WTC11 (cell line): Measurements from ENCODE around the gene BBS1. TPM values are rescaled to one million over a fixed set of nuclear protein-coding genes. Genes with fewer than 3 reads are reported as not detected.
"Not testable (repeated sequence)": the region's sequence is repeated elsewhere in the genome, so short reads cannot be mapped to it uniquely, and the experiment has no call there.

Experiments used
- ATAC-seq: fragments of 200-7000 bp; cut with Tn5 transposase; 2 replicates; pipeline ENCODE4 v1.10.0; 2021; ENCODE audit warnings: mild to moderate bottlenecking, moderate library complexity
- CTCF ChIA-PET: fragments of 300-600 bp; sonication (Branson Sonifier 250); formaldehyde crosslinking; loops from one replicate; lab custom pipeline; 2021; ENCODE audit warnings: antibody characterized with exemption; lab: Charles Lee
- POLR2A ChIA-PET: fragments of 350-600 bp; sonication (Branson Sonifier 250); formaldehyde crosslinking; loops from one replicate; lab custom pipeline; 2021; ENCODE audit warnings: antibody characterized with exemption; lab: Charles Lee
- DNase-seq: peaks from one replicate; pipeline ENCODE4 v3.0.0; 2021; ENCODE audit warnings: low spot score
- H3K27ac Mint-ChIP-seq: 2 replicates; pipeline ENCODE4 v1.8.0; 2021; ENCODE audit warnings: mixed read lengths
- H3K27me3 Mint-ChIP-seq: 2 replicates; pipeline ENCODE4 v1.8.0; 2021; ENCODE audit warnings: low read depth, mild to moderate bottlenecking, moderate library complexity, mixed read lengths
- H3K36me3 Mint-ChIP-seq: 2 replicates; pipeline ENCODE4 v1.8.0; 2021; ENCODE audit warnings: mixed read lengths
- H3K4me1 Mint-ChIP-seq: 2 replicates; pipeline ENCODE4 v1.8.0; 2022; ENCODE audit warnings: mixed read lengths
- H3K4me3 Mint-ChIP-seq: 2 replicates; pipeline ENCODE4 v1.8.0; 2021; ENCODE audit warnings: mild to moderate bottlenecking, moderate library complexity, mixed read lengths
- H3K9me3 Mint-ChIP-seq: 2 replicates; pipeline ENCODE4 v1.8.0; 2021; ENCODE audit warnings: mixed read lengths
- ATF1 ChIP-seq: sonication (generic); formaldehyde crosslinking; IDR thresholded peaks from 2 replicates; pipeline ENCODE4 v1.8.1; 2023; ENCODE audit warnings: mild to moderate bottlenecking, moderate library complexity, missing genetic modification reagents
- FOXK1 ChIP-seq: sonication (generic); formaldehyde crosslinking; IDR thresholded peaks from 2 replicates; pipeline ENCODE4 v1.8.0; 2022; ENCODE audit warnings: mild to moderate bottlenecking, moderate library complexity, missing genetic modification reagents
- MAX ChIP-seq: sonication (generic); formaldehyde crosslinking; IDR thresholded peaks from 2 replicates; pipeline ENCODE4 v1.8.0; 2022; ENCODE audit warnings: mild to moderate bottlenecking, missing genetic modification reagents
- NR1H2 ChIP-seq: sonication (generic); formaldehyde crosslinking; IDR thresholded peaks from 2 replicates; pipeline ENCODE4 v1.9.0; 2021; ENCODE audit warnings: mild to moderate bottlenecking, moderate library complexity, missing genetic modification reagents
- TCF7 ChIP-seq: sonication (generic); formaldehyde crosslinking; IDR thresholded peaks from 2 replicates; pipeline ENCODE4 v1.8.0; 2022; ENCODE audit warnings: mild to moderate bottlenecking, low read depth, missing genetic modification reagents, moderate library complexity
- TP53 ChIP-seq: sonication (generic); formaldehyde crosslinking; IDR thresholded peaks from 2 replicates; pipeline ENCODE4 v1.8.1; 2023; ENCODE audit warnings: mild to moderate bottlenecking, missing genetic modification reagents
- ZNF317 ChIP-seq: sonication (generic); formaldehyde crosslinking; IDR thresholded peaks from 2 replicates; pipeline ENCODE4 v1.8.1; 2023; ENCODE audit warnings: low read depth, mild to moderate bottlenecking, moderate library complexity, missing genetic modification reagents, borderline replicate concordance
- ZNF671 ChIP-seq: fragments of 250-450 bp; sonication (Bioruptor Pico); IDR thresholded peaks from 2 replicates; pipeline ENCODE4 v1.8.0; 2021; ENCODE audit warnings: mild to moderate bottlenecking
- total RNA-seq: library from RNA; stranded (reverse); gene quantifications from 3 replicates; pipeline ENCODE4 v1.2.3, GENCODE V29; 2021
- TF ChIP-seq, protein P1 (sequence below): sonication (generic); formaldehyde crosslinking; conservative IDR thresholded peaks from 2 replicates; pipeline ENCODE4 v1.8.1; 2023; ENCODE audit warnings: mild to moderate bottlenecking, low read depth, missing genetic modification reagents, moderate library complexity
- TF ChIP-seq, protein P2 (sequence below): sonication (generic); formaldehyde crosslinking; IDR thresholded peaks from 2 replicates; pipeline ENCODE4 v1.8.0; 2023; ENCODE audit warnings: missing genetic modification reagents
- TF ChIP-seq, protein P3 (sequence below): sonication (generic); formaldehyde crosslinking; IDR thresholded peaks from 2 replicates; pipeline ENCODE4 v1.8.0; 2023; ENCODE audit warnings: mild to moderate bottlenecking, missing genetic modification reagents

BBS1 gene
- total RNA-seq, 1 experiment from 2014 or later, result 26.8 TPM

DNA sequence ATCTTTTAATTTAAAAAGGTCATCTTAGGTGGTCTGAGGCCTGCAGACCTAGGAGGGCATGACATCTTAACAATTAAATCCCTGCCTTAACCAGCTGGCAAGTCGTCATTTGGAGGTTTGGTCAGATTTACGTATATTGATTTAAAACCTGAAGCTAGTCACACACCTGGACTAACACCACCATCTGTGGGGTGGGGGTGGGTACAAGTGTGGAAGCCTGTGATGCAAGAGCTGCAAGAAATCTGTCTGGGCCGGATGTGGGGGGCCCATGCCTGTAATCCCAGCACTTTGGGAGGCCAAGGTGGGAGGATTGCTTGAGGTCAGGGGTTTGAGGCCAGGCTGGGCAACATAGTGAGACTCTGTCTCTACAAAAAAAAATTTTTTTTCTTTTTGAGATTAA, 70.8 kb downstream of the BBS1 start (continued):
- TF ChIP-seq, protein P1, sequence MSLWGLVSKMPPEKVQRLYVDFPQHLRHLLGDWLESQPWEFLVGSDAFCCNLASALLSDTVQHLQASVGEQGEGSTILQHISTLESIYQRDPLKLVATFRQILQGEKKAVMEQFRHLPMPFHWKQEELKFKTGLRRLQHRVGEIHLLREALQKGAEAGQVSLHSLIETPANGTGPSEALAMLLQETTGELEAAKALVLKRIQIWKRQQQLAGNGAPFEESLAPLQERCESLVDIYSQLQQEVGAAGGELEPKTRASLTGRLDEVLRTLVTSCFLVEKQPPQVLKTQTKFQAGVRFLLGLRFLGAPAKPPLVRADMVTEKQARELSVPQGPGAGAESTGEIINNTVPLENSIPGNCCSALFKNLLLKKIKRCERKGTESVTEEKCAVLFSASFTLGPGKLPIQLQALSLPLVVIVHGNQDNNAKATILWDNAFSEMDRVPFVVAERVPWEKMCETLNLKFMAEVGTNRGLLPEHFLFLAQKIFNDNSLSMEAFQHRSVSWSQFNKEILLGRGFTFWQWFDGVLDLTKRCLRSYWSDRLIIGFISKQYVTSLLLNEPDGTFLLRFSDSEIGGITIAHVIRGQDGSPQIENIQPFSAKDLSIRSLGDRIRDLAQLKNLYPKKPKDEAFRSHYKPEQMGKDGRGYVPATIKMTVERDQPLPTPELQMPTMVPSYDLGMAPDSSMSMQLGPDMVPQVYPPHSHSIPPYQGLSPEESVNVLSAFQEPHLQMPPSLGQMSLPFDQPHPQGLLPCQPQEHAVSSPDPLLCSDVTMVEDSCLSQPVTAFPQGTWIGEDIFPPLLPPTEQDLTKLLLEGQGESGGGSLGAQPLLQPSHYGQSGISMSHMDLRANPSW, result no peak
- TF ChIP-seq FOXK1 (CRISPR knock-in tag) (no peak), ZNF671 (no peak), TP53 (CRISPR knock-in tag) (no peak), NR1H2 (no peak), TCF7 (CRISPR knock-in tag) (no peak), ZNF317 (CRISPR knock-in tag) (no peak), ATF1 (CRISPR knock-in tag) (no peak), MAX (CRISPR knock-in tag) (no peak)
- TF ChIP-seq, protein P2, sequence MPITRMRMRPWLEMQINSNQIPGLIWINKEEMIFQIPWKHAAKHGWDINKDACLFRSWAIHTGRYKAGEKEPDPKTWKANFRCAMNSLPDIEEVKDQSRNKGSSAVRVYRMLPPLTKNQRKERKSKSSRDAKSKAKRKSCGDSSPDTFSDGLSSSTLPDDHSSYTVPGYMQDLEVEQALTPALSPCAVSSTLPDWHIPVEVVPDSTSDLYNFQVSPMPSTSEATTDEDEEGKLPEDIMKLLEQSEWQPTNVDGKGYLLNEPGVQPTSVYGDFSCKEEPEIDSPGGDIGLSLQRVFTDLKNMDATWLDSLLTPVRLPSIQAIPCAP (CRISPR knock-in tag), result no peak
- TF ChIP-seq, protein P3, sequence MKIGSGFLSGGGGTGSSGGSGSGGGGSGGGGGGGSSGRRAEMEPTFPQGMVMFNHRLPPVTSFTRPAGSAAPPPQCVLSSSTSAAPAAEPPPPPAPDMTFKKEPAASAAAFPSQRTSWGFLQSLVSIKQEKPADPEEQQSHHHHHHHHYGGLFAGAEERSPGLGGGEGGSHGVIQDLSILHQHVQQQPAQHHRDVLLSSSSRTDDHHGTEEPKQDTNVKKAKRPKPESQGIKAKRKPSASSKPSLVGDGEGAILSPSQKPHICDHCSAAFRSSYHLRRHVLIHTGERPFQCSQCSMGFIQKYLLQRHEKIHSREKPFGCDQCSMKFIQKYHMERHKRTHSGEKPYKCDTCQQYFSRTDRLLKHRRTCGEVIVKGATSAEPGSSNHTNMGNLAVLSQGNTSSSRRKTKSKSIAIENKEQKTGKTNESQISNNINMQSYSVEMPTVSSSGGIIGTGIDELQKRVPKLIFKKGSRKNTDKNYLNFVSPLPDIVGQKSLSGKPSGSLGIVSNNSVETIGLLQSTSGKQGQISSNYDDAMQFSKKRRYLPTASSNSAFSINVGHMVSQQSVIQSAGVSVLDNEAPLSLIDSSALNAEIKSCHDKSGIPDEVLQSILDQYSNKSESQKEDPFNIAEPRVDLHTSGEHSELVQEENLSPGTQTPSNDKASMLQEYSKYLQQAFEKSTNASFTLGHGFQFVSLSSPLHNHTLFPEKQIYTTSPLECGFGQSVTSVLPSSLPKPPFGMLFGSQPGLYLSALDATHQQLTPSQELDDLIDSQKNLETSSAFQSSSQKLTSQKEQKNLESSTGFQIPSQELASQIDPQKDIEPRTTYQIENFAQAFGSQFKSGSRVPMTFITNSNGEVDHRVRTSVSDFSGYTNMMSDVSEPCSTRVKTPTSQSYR (CRISPR knock-in tag), result no peak

DNA sequence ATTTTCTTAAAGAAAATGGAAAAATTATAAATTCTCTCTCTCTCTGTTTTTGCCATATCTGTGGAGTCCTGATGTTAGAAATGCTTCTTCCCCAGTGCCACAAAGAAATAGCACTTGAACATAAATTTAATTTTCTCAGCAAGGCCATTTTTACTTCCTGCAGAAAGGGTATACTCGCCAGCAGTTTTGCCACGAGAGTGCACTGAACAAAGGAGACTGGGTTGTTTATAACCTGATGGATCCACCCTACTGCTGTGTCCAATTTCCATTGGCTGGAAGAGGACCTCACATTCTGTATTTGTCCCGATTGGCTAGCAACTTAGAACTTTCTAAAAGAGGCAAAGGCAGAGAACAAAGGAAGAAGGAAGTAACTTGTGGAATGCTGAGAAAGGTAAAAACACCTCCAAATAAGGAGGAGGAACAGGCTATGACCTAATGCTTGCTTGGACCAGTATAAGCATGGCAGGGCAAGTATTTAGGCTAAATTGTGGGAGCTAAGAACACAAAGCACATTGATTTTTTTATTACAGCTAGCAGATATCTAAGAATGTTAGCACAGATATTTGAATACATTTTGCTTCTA, 72.2 kb downstream of the BBS1 start:
- H3K27me3 Mint-ChIP-seq, result peaks cover 42% of the 10 kb centered on the region
- ATAC-seq, result not testable (repeated sequence)
- H3K27ac Mint-ChIP-seq, result peak overlapping the region; percentile 82; the same call in 1 of the 2 replicates

More for the DNA sequence above, 72.2 kb downstream of the BBS1 start:
- POLR2A ChIA-PET, H3K4me1 Mint-ChIP-seq, DNase-seq, H3K4me3 Mint-ChIP-seq: not testable (repeated sequence)
- CTCF ChIA-PET, result interaction anchor here (1.1 kb wide), 1 partner anchor 96 kb away, joined by 3 read pairs; no protein-coding TSS in a partner anchor
- H3K36me3 Mint-ChIP-seq, result peaks cover 14% of the 10 kb centered on the region
- peaks cover 30% of the 10 kb centered on the region for H3K9me3 Mint-ChIP-seq

Other genes starting within 250 kb of the BBS1 start
- 125 to 134 TPM (median 130 TPM) in 3 replicates for gene RAB1B, start 242.0 kb upstream of the BBS1 start, total RNA-seq
- 12.2 to 12.9 TPM (median 12.2 TPM) in 3 replicates for gene CNIH2, start 232.5 kb upstream of the BBS1 start, total RNA-seq
- gene YIF1A, start 221.5 kb upstream of the BBS1 start, total RNA-seq, result 86.0 to 86.9 TPM (median 86.4 TPM) in 3 replicates
- gene TMEM151A, start 218.7 kb upstream of the BBS1 start, total RNA-seq, result 2.2 to 2.3 TPM (median 2.3 TPM) in 3 replicates
- gene CD248, start 193.6 kb upstream of the BBS1 start, total RNA-seq, result 2.6 to 2.8 TPM (median 2.7 TPM) in 3 replicates
- gene RIN1, start 174.2 kb upstream of the BBS1 start, total RNA-seq, result 4.7 to 5.5 TPM (median 5.0 TPM) in 3 replicates
- 37.0 to 44.5 TPM (median 40.8 TPM) in 3 replicates for gene BRMS1, start 165.5 kb upstream of the BBS1 start, total RNA-seq
- 34.1 to 37.0 TPM (median 36.3 TPM) in 3 replicates for gene B4GAT1, start 163.0 kb upstream of the BBS1 start, total RNA-seq
- gene SLC29A2, start 138.9 kb upstream of the BBS1 start, total RNA-seq, result 30.2 to 36.6 TPM (median 35.3 TPM) in 3 replicates
- 0.27 to 0.79 TPM (median 0.44 TPM) in 3 replicates for gene NPAS4, start 89.6 kb upstream of the BBS1 start, total RNA-seq
- gene MRPL11, start 71.8 kb upstream of the BBS1 start, total RNA-seq, result 131 to 137 TPM (median 135 TPM) in 3 replicates
- gene PELI3, start 43.7 kb upstream of the BBS1 start, total RNA-seq, result 6.7 to 7.8 TPM (median 6.8 TPM) in 3 replicates
- 77.0 to 86.7 TPM (median 83.4 TPM) in 3 replicates for gene DPP3, start 30.2 kb upstream of the BBS1 start, total RNA-seq
- gene ZDHHC24, start 35.4 kb downstream of the BBS1 start, total RNA-seq, result 11.1 to 14.8 TPM (median 13.7 TPM) in 3 replicates
- gene ACTN3, start 36.3 kb downstream of the BBS1 start, total RNA-seq, result 18.5 to 20.4 TPM (median 19.2 TPM) in 3 replicates
- 4.4 to 4.9 TPM (median 4.7 TPM) in 3 replicates for gene CTSF, start 58.0 kb downstream of the BBS1 start, total RNA-seq
- gene CCDC87, start 82.4 kb downstream of the BBS1 start, total RNA-seq, result 0.71 to 0.85 TPM (median 0.80 TPM) in 3 replicates
- gene CCS, start 82.5 kb downstream of the BBS1 start, total RNA-seq, result 35.9 to 47.3 TPM (median 41.7 TPM) in 3 replicates
- gene RBM14, start 106.0 kb downstream of the BBS1 start, total RNA-seq, result 92.0 to 146 TPM (median 137 TPM) in 3 replicates
- gene RBM4, start 128.1 kb downstream of the BBS1 start, total RNA-seq, result 144 to 163 TPM (median 154 TPM) in 3 replicates
- 14.1 to 21.3 TPM (median 20.3 TPM) in 3 replicates for gene RBM4B, start 167.3 kb downstream of the BBS1 start, total RNA-seq
- gene SPTBN2, start 218.6 kb downstream of the BBS1 start, total RNA-seq, result 34.9 to 40.7 TPM (median 38.9 TPM) in 3 replicates